Astrocyte (in vitro differentiated cells and primary cell): ENCODE results near the gene ZSCAN5B. TPM values are rescaled to one million over a fixed set of nuclear protein-coding genes. Genes with fewer than 3 reads are reported as not detected.

ENCODE experiments used
- DNase-seq: peaks from one replicate; pipeline ENCODE4 v3.0.0-alpha.2; 2010; ENCODE audit warnings: low read depth
- FAIRE-seq: peaks from 2 replicates; lab custom pipeline; 2011; peaks lifted over from hg19 to GRCh38; lab: Jason Lieb, UNC
- H2AFZ ChIP-seq: 2 replicates; pipeline ENCODE4 v1.6.0; 2012; ENCODE audit warnings: low read depth, low read length, inconsistent platforms
- H3K27ac ChIP-seq: 2 replicates; pipeline ENCODE4 v1.5.1; 2011; ENCODE audit warnings: low read depth, low read length, inconsistent platforms
- H3K27me3 ChIP-seq: 2 replicates; pipeline ENCODE4 v1.6.0; 2011; ENCODE audit warnings: low read length, inconsistent platforms; ENCODE audit not compliant: insufficient read depth
- H3K36me3 ChIP-seq: 2 replicates; pipeline ENCODE4 v1.5.1; 2011; ENCODE audit warnings: low read length, inconsistent platforms; ENCODE audit not compliant: insufficient read depth
- H3K4me1 ChIP-seq: 2 replicates; pipeline ENCODE4 v1.5.1; 2011; ENCODE audit warnings: low read length, inconsistent platforms; ENCODE audit not compliant: insufficient read depth
- H3K4me2 ChIP-seq: 2 replicates; pipeline ENCODE4 v1.6.0; 2012; ENCODE audit warnings: low read length, inconsistent platforms
- H3K4me3 ChIP-seq: 2 replicates; pipeline ENCODE4 v1.5.1; 2011; ENCODE audit warnings: low read depth, mild to moderate bottlenecking, low read length, inconsistent platforms; ENCODE audit not compliant: insufficient read depth
- H3K79me2 ChIP-seq: 2 replicates; pipeline ENCODE4 v1.6.0; 2012; ENCODE audit warnings: mild to moderate bottlenecking, low read length, inconsistent platforms; ENCODE audit not compliant: insufficient read depth
- H3K9ac ChIP-seq: 2 replicates; pipeline ENCODE4 v1.6.0; 2012; ENCODE audit warnings: mild to moderate bottlenecking, low read length, inconsistent platforms
- H3K9me3 ChIP-seq: 2 replicates; pipeline ENCODE4 v1.5.1; 2012; ENCODE audit warnings: low read depth, mild to moderate bottlenecking, low read length, inconsistent platforms; ENCODE audit not compliant: insufficient read depth
- H4K20me1 ChIP-seq: 2 replicates; pipeline ENCODE4 v1.6.0; 2012; ENCODE audit warnings: low read length, inconsistent platforms; ENCODE audit not compliant: insufficient read depth
- H3K27ac Mint-ChIP-seq: one replicate; pipeline ENCODE4 v1.8.0; 2021; ENCODE audit warnings: mild to moderate bottlenecking, mixed read lengths; ENCODE audit not compliant: unreplicated experiment
- H3K27me3 Mint-ChIP-seq: one replicate; pipeline ENCODE4 v1.8.0; 2021; ENCODE audit warnings: low read depth, mixed read lengths; ENCODE audit not compliant: unreplicated experiment
- H3K36me3 Mint-ChIP-seq: one replicate; pipeline ENCODE4 v1.8.0; 2021; ENCODE audit warnings: low read depth, mixed read lengths; ENCODE audit not compliant: unreplicated experiment
- H3K4me1 Mint-ChIP-seq: one replicate; pipeline ENCODE4 v1.8.0; 2021; ENCODE audit warnings: low read depth, mixed read lengths; ENCODE audit not compliant: unreplicated experiment
- H3K4me3 Mint-ChIP-seq: one replicate; pipeline ENCODE4 v1.8.0; 2021; ENCODE audit warnings: mild to moderate bottlenecking, moderate library complexity, mixed read lengths; ENCODE audit not compliant: unreplicated experiment
- H3K9me3 Mint-ChIP-seq: one replicate; pipeline ENCODE4 v1.8.0; 2021; ENCODE audit warnings: mild to moderate bottlenecking, mixed read lengths; ENCODE audit not compliant: unreplicated experiment
- EZH2 ChIP-seq: IDR thresholded peaks from 2 replicates; pipeline ENCODE4 v1.6.1; 2012; ENCODE audit warnings: mild to moderate bottlenecking, low read length, inconsistent platforms; ENCODE audit not compliant: insufficient read depth
- total RNA-seq: library from RNA; stranded (reverse); gene quantifications from 2 replicates; pipeline ENCODE4 v1.2.1, GENCODE V29; 2021
- TF ChIP-seq, protein P1 (sequence below): IDR thresholded peaks from 2 replicates; pipeline ENCODE4 v1.5.1; 2011; ENCODE audit warnings: low read depth, mild to moderate bottlenecking, inconsistent platforms, low read length, moderate library complexity; ENCODE audit not compliant: insufficient read depth

ZSCAN5B gene
- total RNA-seq, 1 donor from 2014 or later, result not detected

DNA sequence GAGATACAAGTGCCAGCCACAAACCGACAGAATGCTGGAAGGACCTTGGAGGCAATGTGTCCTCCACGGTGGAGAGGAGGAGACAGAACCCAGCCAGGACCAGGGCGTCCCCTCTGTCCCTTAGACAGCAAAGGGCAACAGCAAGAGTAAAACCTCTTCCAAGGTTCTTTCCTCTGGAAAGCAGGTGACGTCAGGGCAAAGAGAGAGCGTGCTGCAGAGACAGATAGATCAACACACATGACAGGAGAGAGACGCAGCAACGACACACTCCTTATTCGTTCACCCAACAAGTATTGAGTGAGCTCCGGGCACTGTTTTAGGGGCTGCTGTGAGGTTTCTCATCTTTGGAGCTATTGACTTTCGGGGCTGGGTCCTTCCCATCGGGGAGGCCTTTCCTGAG, 23.0 kb downstream of the ZSCAN5B start:
- Mint-ChIP-seq H3K27ac (no peak overlapping the region), H3K4me1 (peaks cover 5% of the 10 kb centered on the region), H3K9me3 (no peaks in the 10 kb centered on the region), H3K36me3 (no peaks in the 10 kb centered on the region), H3K4me3 (no peak overlapping the region), H3K27me3 (peaks cover 14% of the 10 kb centered on the region)
- Histone ChIP-seq H3K27ac (no peak overlapping the region), H4K20me1 (no peaks in the 10 kb centered on the region), H2AFZ (no peak overlapping the region), H3K27me3 (no peaks in the 10 kb centered on the region), H3K9me3 (no peaks in the 10 kb centered on the region), H3K79me2 (no peaks in the 10 kb centered on the region), H3K4me1 (no peaks in the 10 kb centered on the region), H3K36me3 (no peaks in the 10 kb centered on the region), H3K4me2 (no peak overlapping the region), H3K9ac (no peak overlapping the region), H3K4me3 (no peak overlapping the region)
- TF ChIP-seq EZH2, result no peak
- TF ChIP-seq, protein P1, sequence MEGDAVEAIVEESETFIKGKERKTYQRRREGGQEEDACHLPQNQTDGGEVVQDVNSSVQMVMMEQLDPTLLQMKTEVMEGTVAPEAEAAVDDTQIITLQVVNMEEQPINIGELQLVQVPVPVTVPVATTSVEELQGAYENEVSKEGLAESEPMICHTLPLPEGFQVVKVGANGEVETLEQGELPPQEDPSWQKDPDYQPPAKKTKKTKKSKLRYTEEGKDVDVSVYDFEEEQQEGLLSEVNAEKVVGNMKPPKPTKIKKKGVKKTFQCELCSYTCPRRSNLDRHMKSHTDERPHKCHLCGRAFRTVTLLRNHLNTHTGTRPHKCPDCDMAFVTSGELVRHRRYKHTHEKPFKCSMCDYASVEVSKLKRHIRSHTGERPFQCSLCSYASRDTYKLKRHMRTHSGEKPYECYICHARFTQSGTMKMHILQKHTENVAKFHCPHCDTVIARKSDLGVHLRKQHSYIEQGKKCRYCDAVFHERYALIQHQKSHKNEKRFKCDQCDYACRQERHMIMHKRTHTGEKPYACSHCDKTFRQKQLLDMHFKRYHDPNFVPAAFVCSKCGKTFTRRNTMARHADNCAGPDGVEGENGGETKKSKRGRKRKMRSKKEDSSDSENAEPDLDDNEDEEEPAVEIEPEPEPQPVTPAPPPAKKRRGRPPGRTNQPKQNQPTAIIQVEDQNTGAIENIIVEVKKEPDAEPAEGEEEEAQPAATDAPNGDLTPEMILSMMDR, result no peak
- FAIRE-seq (no peak), DNase-seq (no peak)

DNA sequence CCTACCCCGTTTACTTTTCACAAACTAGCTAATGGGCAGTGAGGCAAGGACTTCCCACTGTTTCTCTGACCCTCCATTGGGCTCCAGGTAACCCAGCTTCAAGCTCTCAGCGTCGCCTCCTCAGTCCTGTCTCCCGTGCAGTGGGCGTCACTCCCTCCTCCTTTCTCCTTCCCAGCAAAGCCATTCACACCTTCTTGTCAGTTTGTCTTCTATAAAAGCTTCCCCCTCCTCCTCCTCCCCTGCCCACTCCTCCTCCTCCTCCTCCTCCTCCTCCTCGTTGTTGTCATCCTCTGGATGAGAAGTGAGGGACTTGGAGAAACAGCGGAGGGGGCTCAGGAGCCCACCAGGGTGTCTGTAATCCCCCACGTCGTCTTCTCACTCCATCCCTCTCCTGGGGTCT, 23.5 kb downstream of the ZSCAN5B start:
- peaks cover 5% of the 10 kb centered on the region for H3K4me1 Mint-ChIP-seq
- H3K27ac Mint-ChIP-seq, result no peak overlapping the region
- no peaks in the 10 kb centered on the region for H3K36me3 ChIP-seq
- H3K4me2 ChIP-seq, result no peak overlapping the region
- TF ChIP-seq EZH2, result no peak
- TF ChIP-seq, protein P1, result no peak
- H3K9ac ChIP-seq, result no peak overlapping the region
- H3K9me3 Mint-ChIP-seq, result no peaks in the 10 kb centered on the region
- H3K27me3 ChIP-seq, result no peaks in the 10 kb centered on the region
- H3K36me3 Mint-ChIP-seq, result no peaks in the 10 kb centered on the region
- H2AFZ ChIP-seq, result no peak overlapping the region
- no peaks in the 10 kb centered on the region for H3K79me2 ChIP-seq
- no peaks in the 10 kb centered on the region for H3K9me3 ChIP-seq
- H3K4me3 Mint-ChIP-seq, result no peak overlapping the region
- H4K20me1 ChIP-seq, result no peaks in the 10 kb centered on the region
- FAIRE-seq (no peak), DNase-seq (no peak)
- H3K4me1 ChIP-seq, result no peaks in the 10 kb centered on the region
- H3K4me3 ChIP-seq, result no peak overlapping the region
- peaks cover 14% of the 10 kb centered on the region for H3K27me3 Mint-ChIP-seq
- no peak overlapping the region for H3K27ac ChIP-seq

DNA sequence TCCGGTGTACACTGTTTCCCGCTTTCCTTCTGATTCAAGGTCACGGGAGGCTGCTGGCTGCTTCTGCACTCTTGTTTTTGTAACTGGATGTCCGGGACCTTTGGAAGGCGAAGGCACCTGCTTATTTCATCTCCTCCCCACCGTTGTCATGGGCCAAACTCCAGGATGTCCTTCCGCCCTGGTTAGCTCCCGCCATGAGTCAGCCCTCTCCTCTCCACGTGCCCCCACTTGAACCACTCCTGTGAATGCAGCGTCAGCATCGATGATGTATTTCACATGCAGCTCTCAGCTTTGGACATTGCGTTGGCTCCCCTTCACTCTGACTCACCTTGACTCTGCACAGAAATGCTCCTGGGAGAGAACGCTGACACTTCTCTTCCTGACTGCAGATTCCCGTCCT, 27.3 kb downstream of the ZSCAN5B start:
- Histone ChIP-seq H3K9me3 (no peaks in the 10 kb centered on the region), H3K4me3 (no peak overlapping the region), H3K4me1 (no peaks in the 10 kb centered on the region), H3K36me3 (no peaks in the 10 kb centered on the region), H3K79me2 (no peaks in the 10 kb centered on the region), H3K4me2 (peak overlapping the region; percentile 14), H3K27me3 (no peaks in the 10 kb centered on the region), H2AFZ (no peak overlapping the region), H3K9ac (no peak overlapping the region), H4K20me1 (no peaks in the 10 kb centered on the region), H3K27ac (no peak overlapping the region)
- DNase-seq (peak; percentile 82), FAIRE-seq (no peak)
- H3K4me1 Mint-ChIP-seq, result peaks cover 5% of the 10 kb centered on the region
- H3K27me3 Mint-ChIP-seq, result peaks cover 14% of the 10 kb centered on the region
- H3K36me3 Mint-ChIP-seq, result no peaks in the 10 kb centered on the region
- H3K9me3 Mint-ChIP-seq, result no peaks in the 10 kb centered on the region
- no peak overlapping the region for H3K4me3 Mint-ChIP-seq
- TF ChIP-seq, protein P1, result no peak
- TF ChIP-seq EZH2, result no peak
- H3K27ac Mint-ChIP-seq, result no peak overlapping the region
